CD4-positive, alpha-beta T cell (primary cell): ENCODE results near the gene PLEKHG3. TPM values are rescaled to one million over a fixed set of nuclear protein-coding genes. Genes with fewer than 3 reads are reported as not detected.
"Not testable (repeated sequence)": the region's sequence is repeated elsewhere in the genome, so short reads cannot be mapped to it uniquely, and the experiment has no call there.

Experiments used
- ATAC-seq: fragments of 200-7000 bp; cut with Tn5 transposase; one replicate; pipeline ENCODE4 v1.10.0; 2022; ENCODE audit warnings: mild to moderate bottlenecking; ENCODE audit not compliant: poor library complexity
- CTCF ChIA-PET: fragments of 350-600 bp; sonication (Branson Sonifier 250); formaldehyde crosslinking; loops from one replicate; lab custom pipeline; 2021; ENCODE audit warnings: antibody characterized with exemption, inconsistent platforms; lab: Charles Lee
- POLR2A ChIA-PET: fragments of 350-600 bp; sonication (Branson Sonifier 250); formaldehyde crosslinking; loops from one replicate; lab custom pipeline; 2021; ENCODE audit warnings: antibody characterized with exemption, inconsistent platforms; lab: Charles Lee
- DNase-seq, 14 experiments: peaks; one replicate each; pipeline ENCODE4 v3.0.0-alpha.2; 2013 to 2020; ENCODE audit warnings: mixed read lengths in 2 of 14
- H3K27ac ChIP-seq, 2 donors: one replicate each; pipeline versions ENCODE4 v1.5.1 to v1.7.0; 2013; ENCODE audit warnings: low read length in 2 of 2, low read depth in 1 of 2, mild to moderate bottlenecking in 1 of 2
- H3K27me3 ChIP-seq, 2 experiments: 1 replicate in 1 of 2; 2 replicates in 1 of 2; pipeline versions ENCODE4 v1.6.1 to v1.7.0; 2013; ENCODE audit warnings: low read length in 2 of 2, control low read depth in 1 of 2, mild to moderate bottlenecking in 1 of 2, moderate library complexity in 1 of 2; ENCODE audit not compliant: insufficient read depth in 2 of 2, control insufficient read depth in 1 of 2
- H3K36me3 ChIP-seq: one replicate; pipeline ENCODE4 v1.6.1; 2013; ENCODE audit warnings: low read length, control low read depth; ENCODE audit not compliant: insufficient read depth
- H3K4me1 ChIP-seq: one replicate; pipeline ENCODE4 v1.6.1; 2013; ENCODE audit warnings: low read length, control low read depth; ENCODE audit not compliant: insufficient read depth
- H3K4me3 ChIP-seq: one replicate; pipeline ENCODE4 v1.5.1; 2013; ENCODE audit warnings: mild to moderate bottlenecking, low read length, moderate library complexity
- H3K9me3 ChIP-seq, 2 experiments: 1 replicate in 1 of 2; 2 replicates in 1 of 2; pipeline versions ENCODE4 v1.6.1 to v1.7.0; 2013; ENCODE audit warnings: low read length in 2 of 2, mild to moderate bottlenecking in 2 of 2, control low read depth in 1 of 2, moderate library complexity in 1 of 2; ENCODE audit not compliant: control insufficient read depth in 1 of 2, insufficient read depth in 1 of 2
- H3K27ac Mint-ChIP-seq: one replicate; pipeline ENCODE4 v1.8.0; 2020; ENCODE audit warnings: mixed read lengths
- H3K27me3 Mint-ChIP-seq: one replicate; pipeline ENCODE4 v1.8.0; 2021; ENCODE audit warnings: mixed read lengths
- H3K36me3 Mint-ChIP-seq: one replicate; pipeline ENCODE4 v1.8.0; 2021; ENCODE audit warnings: low read depth, mixed read lengths
- H3K4me1 Mint-ChIP-seq: one replicate; pipeline ENCODE4 v1.8.0; 2021; ENCODE audit warnings: low read depth, mixed read lengths
- H3K4me3 Mint-ChIP-seq: one replicate; pipeline ENCODE4 v1.8.0; 2020; ENCODE audit warnings: mild to moderate bottlenecking, mixed read lengths
- H3K9me3 Mint-ChIP-seq: one replicate; pipeline ENCODE4 v1.8.0; 2020; ENCODE audit warnings: mixed read lengths
- intact Hi-C, 2 experiments: fragments of 100-400 bp; cut with DNase I in 1 of 2; cut with micrococcal nuclease in 1 of 2; formaldehyde crosslinking; loops; one replicate each; pipeline versions ENCODE4 v1.15.1 to v1.9.0; 2023 to 2025; cut with DNase I, micrococcal nuclease
- total RNA-seq, 174 experiments: library from RNA in 2 of 174; stranded (reverse) in 2 of 174; gene quantifications; one replicate each; pipeline ENCODE4 v1.2.3 and lab custom pipeline; 2021 to 2026
- TF ChIP-seq, protein P1 (sequence below): fragments of 200-600 bp; IDR thresholded peaks from one replicate; pipeline ENCODE4 v1.8.0; 2022; ENCODE audit warnings: antibody characterized with exemption, mild to moderate bottlenecking

PLEKHG3 gene
- total RNA-seq, 2 experiments from 2014 or later: 12.1 to 13.3 TPM

- Histone ChIP-seq H3K4me1 (peaks cover 6% of the 10 kb centered on the region), H3K36me3 (no peaks in the 10 kb centered on the region), H3K27me3 (peaks cover 9% of the 10 kb centered on the region in 2 experiments), H3K27ac (no peak overlapping the region), H3K4me3 (no peak overlapping the region), H3K9me3 (peaks cover 0 to 6% of the 10 kb centered on the region in 2 experiments)
- no peak overlapping the region for H3K27ac Mint-ChIP-seq
- no peak overlapping the region for H3K4me3 Mint-ChIP-seq
- intact Hi-C loops: no loop called here
- no peaks in the 10 kb centered on the region for H3K36me3 Mint-ChIP-seq
- CTCF ChIA-PET: no interaction called here
- H3K4me1 Mint-ChIP-seq: peaks cover 12% of the 10 kb centered on the region
- TF ChIP-seq, protein P1, sequence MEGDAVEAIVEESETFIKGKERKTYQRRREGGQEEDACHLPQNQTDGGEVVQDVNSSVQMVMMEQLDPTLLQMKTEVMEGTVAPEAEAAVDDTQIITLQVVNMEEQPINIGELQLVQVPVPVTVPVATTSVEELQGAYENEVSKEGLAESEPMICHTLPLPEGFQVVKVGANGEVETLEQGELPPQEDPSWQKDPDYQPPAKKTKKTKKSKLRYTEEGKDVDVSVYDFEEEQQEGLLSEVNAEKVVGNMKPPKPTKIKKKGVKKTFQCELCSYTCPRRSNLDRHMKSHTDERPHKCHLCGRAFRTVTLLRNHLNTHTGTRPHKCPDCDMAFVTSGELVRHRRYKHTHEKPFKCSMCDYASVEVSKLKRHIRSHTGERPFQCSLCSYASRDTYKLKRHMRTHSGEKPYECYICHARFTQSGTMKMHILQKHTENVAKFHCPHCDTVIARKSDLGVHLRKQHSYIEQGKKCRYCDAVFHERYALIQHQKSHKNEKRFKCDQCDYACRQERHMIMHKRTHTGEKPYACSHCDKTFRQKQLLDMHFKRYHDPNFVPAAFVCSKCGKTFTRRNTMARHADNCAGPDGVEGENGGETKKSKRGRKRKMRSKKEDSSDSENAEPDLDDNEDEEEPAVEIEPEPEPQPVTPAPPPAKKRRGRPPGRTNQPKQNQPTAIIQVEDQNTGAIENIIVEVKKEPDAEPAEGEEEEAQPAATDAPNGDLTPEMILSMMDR: no peak
- peaks cover 47% of the 10 kb centered on the region for H3K27me3 Mint-ChIP-seq
- no peak for DNase-seq
- POLR2A ChIA-PET: no interaction called here
- no peaks in the 10 kb centered on the region for H3K9me3 Mint-ChIP-seq
- no peak for ATAC-seq
Measured at GRCh38 chr14:64658201-64658600, 46.0 kb upstream of the PLEKHG3 start.

- H3K27ac Mint-ChIP-seq, H3K4me3 ChIP-seq, intact Hi-C loops: not testable (repeated sequence)
Measured at GRCh38 chr14:64658700-64659264, 45.4 kb upstream of the PLEKHG3 start.

GRCh38 chr14:64659366-64659765, 44.9 kb upstream of the PLEKHG3 start:
- Mint-ChIP-seq H3K27me3 (peaks cover 45% of the 10 kb centered on the region), H3K27ac (no peak overlapping the region), H3K4me3 (no peak overlapping the region), H3K36me3 (no peaks in the 10 kb centered on the region), H3K4me1 (peaks cover 12% of the 10 kb centered on the region), H3K9me3 (no peaks in the 10 kb centered on the region)
- H3K4me3 ChIP-seq: no peak overlapping the region
- peaks cover 9% of the 10 kb centered on the region in 2 experiments for H3K27me3 ChIP-seq
- TF ChIP-seq, protein P1: no peak
- ATAC-seq (no peak), DNase-seq (no peak)
- ChIA-PET POLR2A (no interaction called here), CTCF (no interaction called here)
- H3K4me1 ChIP-seq: peaks cover 6% of the 10 kb centered on the region
- H3K27ac ChIP-seq: no peak overlapping the region
- intact Hi-C loops: no loop called here
- peaks cover 0 to 6% of the 10 kb centered on the region in 2 experiments for H3K9me3 ChIP-seq
- no peaks in the 10 kb centered on the region for H3K36me3 ChIP-seq

More at GRCh38 chr14:64658700-64659264, 45.4 kb upstream of the PLEKHG3 start:
- H3K36me3 Mint-ChIP-seq, H3K36me3 ChIP-seq, H3K27me3 ChIP-seq, DNase-seq, H3K9me3 ChIP-seq, H3K27ac ChIP-seq, CTCF ChIA-PET, H3K4me1 ChIP-seq, ATAC-seq, H3K9me3 Mint-ChIP-seq, POLR2A ChIA-PET: not testable (repeated sequence)
- peak overlapping the region; percentile 36 for H3K4me3 Mint-ChIP-seq
- peaks cover 49% of the 10 kb centered on the region for H3K27me3 Mint-ChIP-seq
- H3K4me1 Mint-ChIP-seq: peaks cover 12% of the 10 kb centered on the region

- Mint-ChIP-seq H3K27me3 (peaks cover 37% of the 10 kb centered on the region), H3K4me3 (no peak overlapping the region), H3K27ac (no peak overlapping the region), H3K36me3 (no peaks in the 10 kb centered on the region), H3K9me3 (no peaks in the 10 kb centered on the region), H3K4me1 (peaks cover 12% of the 10 kb centered on the region)
- DNase-seq (no peak), ATAC-seq (no peak)
- TF ChIP-seq, protein P1: no peak
- intact Hi-C loops: no loop called here
- Histone ChIP-seq H3K4me1 (peaks cover 6% of the 10 kb centered on the region), H3K4me3 (no peak overlapping the region), H3K27ac (no peak overlapping the region), H3K36me3 (no peaks in the 10 kb centered on the region), H3K9me3 (peaks cover 0 to 3% of the 10 kb centered on the region in 2 experiments), H3K27me3 (peaks cover 9% of the 10 kb centered on the region in 2 experiments)
- ChIA-PET CTCF (no interaction called here), POLR2A (no interaction called here)
Measured at GRCh38 chr14:64663174-64663573, 41.0 kb upstream of the PLEKHG3 start.
